Dermis blood vessel endothelial cell (primary cell): ENCODE results near the gene ACTMAP. TPM values are rescaled to one million over a fixed set of nuclear protein-coding genes. Genes with fewer than 3 reads are reported as not detected.

Experiments used
- DNase-seq: peaks from one replicate; pipeline ENCODE4 v3.0.0; 2010
- total RNA-seq: library from RNA; depleted of rRNA; stranded (reverse); fragments of >200 nt; gene quantifications from 2 replicates; pipeline ENCODE4 v1.2.3, GENCODE V29; 2014

The ACTMAP gene
- total RNA-seq, 1 donor from 2014 or later, result 1.0 TPM

GRCh38 chr19:40717880-40718773, 32.1 kb downstream of the ACTMAP start:
- DNase-seq, result peak; percentile 24

DNA sequence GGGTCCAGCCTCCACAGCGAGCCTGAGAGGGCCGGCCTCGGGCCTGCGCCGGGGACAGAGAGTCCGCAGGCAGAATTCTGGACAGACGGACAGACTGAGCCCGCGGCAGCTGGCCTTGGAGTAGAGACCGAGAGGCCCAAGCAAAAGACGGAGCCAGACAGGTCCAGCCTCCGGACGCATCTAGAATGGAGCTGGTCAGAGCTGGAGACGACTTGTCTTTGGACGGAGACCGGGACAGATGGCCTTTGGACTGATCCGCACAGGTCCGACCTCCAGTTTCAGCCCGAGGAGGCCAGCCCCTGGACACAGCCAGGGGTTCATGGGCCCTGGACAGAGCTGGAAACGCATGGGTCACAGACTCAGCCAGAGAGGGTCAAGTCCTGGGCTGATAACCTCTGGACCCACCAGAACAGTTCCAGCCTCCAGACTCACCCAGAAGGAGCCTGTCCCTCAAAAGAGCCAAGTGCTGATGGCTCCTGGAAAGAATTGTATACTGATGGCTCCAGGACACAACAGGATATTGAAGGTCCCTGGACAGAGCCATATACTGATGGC, 32.9 kb downstream of the ACTMAP start:
- peak; percentile 38 for DNase-seq

DNA sequence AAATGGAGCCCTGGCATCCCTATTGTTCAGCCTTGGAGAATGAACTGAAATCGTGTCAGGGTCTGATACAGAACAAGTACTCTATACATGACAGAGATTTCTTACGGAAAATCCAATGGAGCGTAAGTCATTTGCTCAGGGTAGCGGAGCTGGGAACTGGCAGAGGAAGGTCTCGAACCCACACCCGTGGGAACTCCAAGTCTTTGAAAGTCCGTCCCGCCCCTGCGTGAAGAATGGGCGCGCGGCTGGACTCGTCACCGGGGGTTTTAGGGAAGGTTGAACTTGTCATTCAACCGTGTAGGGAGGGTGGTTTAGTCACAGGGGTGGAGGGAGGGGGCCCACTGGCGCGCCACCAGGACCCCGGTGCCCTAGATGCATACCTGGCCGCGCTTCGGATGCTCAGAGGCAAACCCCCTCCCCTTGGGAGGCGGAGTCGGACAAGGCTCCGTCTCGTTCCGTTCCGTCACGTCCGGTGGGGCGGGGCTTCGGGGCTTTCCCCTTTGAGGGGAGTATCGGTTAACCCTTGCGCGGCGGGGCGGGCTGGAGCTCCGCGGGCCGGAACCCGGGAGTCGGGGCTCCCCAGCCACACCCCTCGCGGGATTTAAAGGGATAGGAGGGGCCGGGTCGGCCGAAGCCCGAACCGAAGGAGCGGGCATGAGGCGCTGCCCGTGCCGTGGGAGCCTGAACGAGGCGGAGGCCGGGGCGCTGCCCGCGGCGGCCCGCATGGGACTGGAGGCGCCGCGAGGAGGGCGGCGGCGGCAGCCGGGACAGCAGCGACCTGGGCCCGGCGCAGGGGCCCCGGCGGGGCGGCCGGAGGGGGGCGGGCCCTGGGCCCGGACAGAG, 33.6 kb downstream of the ACTMAP start, which contains the start of the genes COQ8B and ITPKC:
TSS of gene COQ8B (minus strand) at position 405 of the 843 bp plus-strand sequence. CDS start 2,254 bp downstream, outside the sequence.
TSS of gene ITPKC (plus strand) at position 631 of the 843 bp plus-strand sequence. CDS start at position 655, 24 bp downstream.
- peak; percentile 97 for DNase-seq

- DNase-seq, result peak; percentile 86
These were observed 34.2 kb downstream of the ACTMAP start for GRCh38 chr19:40716031-40716481.

GRCh38 chr19:40714441-40715299, 35.6 kb downstream of the ACTMAP start:
- DNase-seq, result peak; percentile 92

- DNase-seq, result no peak
These were observed 36.3 kb downstream of the ACTMAP start for GRCh38 chr19:40713939-40714338.

DNA sequence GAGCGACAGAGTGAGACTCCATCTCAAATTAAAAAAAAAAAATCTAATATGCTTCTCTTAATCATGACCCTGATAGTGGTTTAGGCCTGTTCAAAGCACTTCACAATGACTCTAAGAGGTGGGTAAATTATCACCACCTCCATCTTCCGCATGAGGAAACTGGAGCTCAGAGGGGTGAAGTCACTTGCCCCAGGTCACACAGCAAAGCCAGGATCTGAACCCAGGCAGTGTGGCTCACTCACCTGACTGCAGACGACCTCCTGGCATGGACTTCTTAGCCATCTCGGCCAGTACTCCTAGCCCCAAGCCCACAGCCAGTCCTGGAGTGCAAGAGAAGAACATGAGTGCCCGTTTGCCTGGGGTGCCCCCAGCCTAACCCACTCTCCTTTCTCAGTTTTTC, 40.5 kb downstream of the ACTMAP start:
- DNase-seq, result no peak

- DNase-seq, result no peak
These were observed 42.7 kb downstream of the ACTMAP start for GRCh38 chr19:40707615-40708014.

DNA sequence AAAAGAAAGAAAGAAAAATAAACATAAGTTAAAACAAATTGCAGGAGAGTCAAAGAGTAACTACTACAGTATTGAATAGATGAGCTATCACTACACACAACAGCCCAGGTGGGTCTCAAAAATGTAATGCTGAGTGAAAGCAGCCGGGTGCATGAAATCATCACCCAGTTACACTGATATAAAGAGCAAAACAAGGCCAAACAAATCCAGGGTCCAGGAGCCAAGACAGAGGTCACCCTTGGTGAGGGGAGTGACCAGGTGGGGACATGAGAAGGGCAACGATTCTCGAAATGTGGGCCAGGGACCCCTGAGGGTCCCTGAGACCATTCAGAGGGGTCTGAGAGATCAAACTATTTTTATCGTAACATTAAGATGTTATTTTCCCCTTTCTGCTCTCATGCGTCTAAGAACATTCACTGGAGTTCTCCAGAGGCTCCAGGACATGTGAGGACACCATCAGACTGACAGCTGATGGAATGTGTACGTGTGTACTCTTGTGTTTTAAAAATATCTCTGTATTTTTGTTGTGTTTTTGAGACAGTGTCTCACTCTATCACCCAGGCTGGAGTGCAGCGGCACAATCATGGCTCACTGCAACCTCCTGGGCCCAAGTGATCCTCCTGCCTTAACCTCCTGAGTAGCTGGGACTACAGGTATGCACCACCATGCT, 44.2 kb downstream of the ACTMAP start:
- DNase-seq, result no peak

DNA sequence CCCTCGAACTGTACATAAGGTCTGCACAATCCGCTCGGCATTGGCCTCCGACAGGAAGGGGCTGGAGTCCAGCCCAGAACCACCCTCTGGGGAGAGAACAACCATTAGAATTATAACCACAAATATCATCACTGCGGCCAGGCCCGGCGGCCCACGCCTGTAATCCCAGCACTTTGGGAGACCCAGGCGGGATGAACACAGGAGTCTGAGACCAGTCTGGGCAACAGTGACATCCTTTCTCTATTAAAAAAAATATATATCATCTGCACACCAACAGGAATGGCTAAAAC, 45.0 kb downstream of the ACTMAP start:
- no peak for DNase-seq

DNA sequence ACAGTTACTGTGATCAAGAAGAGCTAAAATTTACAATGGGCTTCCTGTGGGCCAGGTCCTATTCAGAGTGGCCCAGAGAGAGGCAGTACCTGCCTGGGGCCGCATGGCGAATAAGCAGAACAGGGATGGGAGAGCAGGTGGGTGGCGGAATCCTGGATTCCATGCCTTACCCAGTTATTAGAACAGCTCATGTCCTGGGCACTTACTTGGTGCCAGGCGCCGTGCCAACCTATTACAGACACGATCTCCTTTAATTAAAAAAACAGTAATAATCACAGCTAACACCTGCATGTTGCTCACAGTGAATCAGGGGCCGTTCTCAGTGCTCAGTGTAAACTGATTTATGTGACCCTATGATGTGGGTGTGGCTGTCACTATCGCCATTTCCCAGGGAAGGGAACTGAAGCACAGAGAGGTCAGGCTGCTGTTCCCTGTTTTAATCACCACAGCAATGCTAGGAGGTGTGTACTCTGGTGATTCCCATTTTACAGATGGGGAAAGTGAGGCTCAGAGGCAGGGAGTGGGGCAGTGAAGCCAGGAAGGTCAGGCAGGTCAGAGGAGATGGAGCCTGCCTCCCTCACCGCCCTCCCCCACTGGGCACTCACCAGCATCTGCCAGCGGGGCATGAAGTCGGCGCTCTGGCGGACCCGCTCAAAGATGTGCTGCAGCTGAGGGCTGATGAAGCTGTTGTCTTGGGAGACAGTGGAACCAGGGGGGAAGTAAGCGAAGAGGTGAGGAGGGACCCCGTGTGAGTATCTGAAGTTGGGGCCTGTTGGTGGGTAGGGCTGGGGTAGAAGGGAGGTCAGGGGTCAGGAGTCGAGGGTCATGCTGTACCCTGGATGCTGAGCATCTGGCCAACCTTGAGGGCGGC, 45.6 kb downstream of the ACTMAP start:
- no peak for DNase-seq

DNA sequence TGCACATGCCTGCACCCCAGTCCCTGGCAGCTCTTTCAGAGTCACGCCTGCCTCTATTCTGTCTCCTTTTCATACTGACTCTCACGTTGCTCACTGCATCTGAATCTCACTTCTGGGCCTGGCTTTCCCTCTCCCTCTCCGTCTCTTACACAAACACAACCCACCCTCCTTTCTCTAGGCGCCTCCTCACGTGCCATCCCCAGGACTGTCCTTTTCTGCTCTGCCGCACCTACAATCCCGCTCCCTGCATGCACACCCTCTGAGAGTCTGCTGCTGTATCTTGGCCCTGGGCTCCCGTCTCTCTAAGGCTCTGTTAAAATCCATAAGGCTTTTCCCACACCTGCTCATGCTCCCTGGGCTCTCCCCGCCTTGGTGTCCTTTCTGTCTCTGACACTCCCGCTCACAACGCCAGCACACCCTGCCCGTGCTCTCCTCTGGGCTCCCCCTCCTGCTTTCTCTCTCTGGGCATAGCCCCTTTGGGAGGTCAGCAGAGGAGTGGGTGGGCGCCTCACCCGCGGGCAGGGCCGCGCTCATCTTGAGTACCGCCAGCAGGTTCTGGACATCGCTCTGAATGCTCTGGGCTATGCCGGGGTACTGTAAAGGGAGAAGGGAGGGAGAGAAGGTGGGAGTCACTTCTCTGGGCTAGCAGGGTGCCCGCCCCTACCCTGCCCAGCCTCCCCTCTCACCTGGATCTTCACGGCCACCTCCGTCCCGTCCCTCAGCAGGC, 47.1 kb downstream of the ACTMAP start:
- no peak for DNase-seq

DNA sequence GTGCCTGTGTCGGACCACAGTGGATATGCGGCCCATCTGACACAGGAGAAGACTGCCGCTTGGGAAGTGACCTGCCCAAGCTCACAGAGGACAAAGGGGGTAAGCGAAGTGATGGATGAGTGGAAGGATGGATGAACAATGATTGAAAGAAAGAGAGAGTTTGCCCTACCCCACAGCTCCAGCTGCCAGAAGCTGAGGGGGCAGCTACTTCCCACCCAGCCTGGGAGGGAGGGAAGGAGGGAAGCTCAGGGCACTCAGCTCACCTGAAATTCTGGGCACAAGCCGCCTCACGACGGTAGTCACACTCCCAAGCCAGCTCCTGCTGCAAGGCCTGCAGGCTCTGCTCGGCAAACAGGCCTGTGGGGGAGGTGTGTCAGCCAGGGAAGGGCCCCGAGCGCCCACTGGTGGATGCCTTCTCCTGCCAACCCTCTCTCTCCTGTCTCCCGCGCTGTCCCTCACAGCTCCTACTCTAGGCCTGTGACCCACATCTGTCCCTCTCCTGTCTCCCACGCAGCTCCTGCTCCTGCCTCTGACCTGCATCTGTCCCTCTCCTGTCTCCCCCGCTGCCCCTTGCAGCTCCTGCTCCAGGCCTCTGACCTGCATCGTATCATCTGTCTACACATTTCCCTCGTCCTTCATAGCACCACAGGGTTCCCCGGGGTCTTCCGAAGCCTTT, 47.8 kb downstream of the ACTMAP start:
- no peak for DNase-seq

DNA sequence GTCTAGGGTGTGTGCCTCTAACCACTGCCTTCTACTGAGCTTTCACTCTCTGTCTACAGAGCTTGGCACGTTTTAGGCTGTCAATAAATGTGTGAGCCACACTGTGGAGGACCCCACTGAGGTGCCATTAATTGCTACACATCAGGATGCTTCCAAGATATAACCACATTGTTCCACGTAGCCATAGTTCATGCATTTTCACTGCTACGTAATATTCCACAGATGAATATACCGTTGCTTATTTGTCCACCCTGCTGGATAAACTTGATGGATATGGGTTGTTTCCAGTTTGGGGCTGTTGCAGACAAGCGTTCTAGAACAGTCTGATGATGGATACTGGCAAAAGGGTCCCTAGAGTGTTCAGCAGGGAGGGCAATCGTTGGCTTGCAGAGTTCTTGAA, 48.5 kb downstream of the ACTMAP start:
- no peak for DNase-seq

- no peak for DNase-seq
These were observed 50.2 kb downstream of the ACTMAP start for GRCh38 chr19:40700083-40700482.

- no peak for DNase-seq
These were observed 53.3 kb downstream of the ACTMAP start for GRCh38 chr19:40697007-40697406.

GRCh38 chr19:40695881-40696280, 54.4 kb downstream of the ACTMAP start:
- no peak for DNase-seq

GRCh38 chr19:40693896-40694295, 56.4 kb downstream of the ACTMAP start:
- DNase-seq, result no peak

- no peak for DNase-seq
These were observed 57.0 kb downstream of the ACTMAP start for GRCh38 chr19:40693150-40693788.
